ENCODE data around the gene EIF5AL1. TPM values are rescaled to one million over a fixed set of nuclear protein-coding genes. Genes with fewer than 3 reads are reported as not detected.

The EIF5AL1 gene
- total and polyA plus RNA-seq, 2 of the 8 experiments (the other 6 are each of a cell fraction or from before 2014, with no cell fraction given), result 1.7 to 2.2 TPM

GRCh38 chr10:79476645-79477044, 35.7 kb upstream of the EIF5AL1 start:
- ChIA-PET POLR2A (ENCODE audit: partially characterized antibody) (interaction anchor here (0.9 kb wide), 1 partner anchor 73 kb away, joined by 3 read pairs; no protein-coding TSS in a partner anchor), CTCF (ENCODE audit: partially characterized antibody) (interaction anchor here (0.5 to 4.1 kb wide), 12 partner anchors 8 to 523 kb away, joined by 3 to 26 read pairs (median 5); no protein-coding TSS in a partner anchor)
- Histone ChIP-seq H4K8ac (ENCODE audit: extremely low read depth, insufficient read depth, low read length) (no peak overlapping the region), H2BK15ac (ENCODE audit: low read length) (no peak overlapping the region), H4K5ac (ENCODE audit: insufficient read length, low read depth, low read length) (no peak overlapping the region), H2BK20ac (ENCODE audit: low read length) (no peak overlapping the region), H3K14ac (ENCODE audit: insufficient read length) (no peak overlapping the region), H2BK12ac (ENCODE audit: low read depth, low read length) (no peak overlapping the region), H3K4me2 (ENCODE audit: insufficient read depth in 1 of 2, low read depth in 2 of 2, low read length in 2 of 2) (no peak overlapping the region), H3K56ac (replicated peaks; ENCODE audit: insufficient read length, low read depth, low read length) (no peak overlapping the region), H3K4ac (replicated peaks; ENCODE audit: insufficient read length, low read depth, low read length) (no peak overlapping the region), H3K27ac (ENCODE audit: low read depth, low read length) (no peak overlapping the region), H2AFZ (ENCODE audit: low read length) (no peak overlapping the region), H3K23me2 (ENCODE audit: low read depth, low read length) (no peaks in the 10 kb centered on the region; the same call in 1 of the 2 replicates), H4K20me1 (replicated peaks in 1 of 2; ENCODE audit: control insufficient read depth in 1 of 2, insufficient read depth in 2 of 2, low read length in 2 of 2) (no peaks in the 10 kb centered on the region), H3K79me1 (ENCODE audit: low read depth, low read length) (no peaks in the 10 kb centered on the region), H3K18ac (ENCODE audit: extremely low read depth, low read length) (no peak overlapping the region), H2BK5ac (ENCODE audit: low read depth, low read length) (no peak overlapping the region), H3K9ac (replicated peaks in 1 of 4; ENCODE audit: extremely low read depth in 1 of 4, low read depth in 3 of 4, low read length in 3 of 4) (no peak overlapping the region), H3K27me3 (replicated peaks in 1 of 4; ENCODE audit: control insufficient read depth in 3 of 4, extremely low read depth in 1 of 4, insufficient read depth in 3 of 4, low read length in 3 of 4) (0 out of 7 replicates have a peak, but pooled peaks cover 0 to 2% (median 0%) of the 10 kb centered on the region in 4 experiments), H3K79me2 (ENCODE audit: control insufficient read depth in 1 of 2, insufficient read depth in 2 of 2, low read length in 2 of 2) (no peaks in the 10 kb centered on the region), H4K91ac (replicated peaks; ENCODE audit: insufficient read length, low read length) (no peak overlapping the region), H3K36me3 (ENCODE audit: control insufficient read depth in 2 of 4, insufficient read depth in 4 of 4, low read length in 3 of 4) (no peaks in the 10 kb centered on the region), H3K9me3 (ENCODE audit: insufficient read depth in 2 of 2, low read depth in 1 of 2, low read length in 1 of 2) (no peaks in the 10 kb centered on the region; a peak in 1 of 4 replicates), H3K23ac (ENCODE audit: insufficient read length) (no peak overlapping the region), H3K4me3 (ENCODE audit: extremely low read depth in 1 of 4, insufficient read depth in 2 of 4, low read depth in 3 of 4, low read length in 4 of 4) (no peak overlapping the region), H3K4me1 (replicated peaks in 1 of 4; ENCODE audit: control insufficient read depth in 3 of 4, insufficient read depth in 4 of 4, low read length in 3 of 4) (peaks cover 0 to 4% (median 0%) of the 10 kb centered on the region in 4 experiments; a peak in 1 of 7 replicates), H2AK5ac (ENCODE audit: low read depth, low read length) (no peak overlapping the region), H2BK120ac (replicated peaks; ENCODE audit: low read depth, low read length) (no peak overlapping the region)
- TF ChIP-seq EP300 (IDR thresholded peaks at IDR 0.05; ENCODE audit: borderline replicate concordance in 1 of 2, low read depth in 2 of 2, low read length in 2 of 2), result no peak
- TF ChIP-seq BRCA1 (IDR thresholded peaks at IDR 0.05; ENCODE audit: low read depth, low read length), result no peak
- TF ChIP-seq TEAD4 (IDR thresholded peaks at IDR 0.05; ENCODE audit: low read depth, low read length), result no peak
- no peak for TF ChIP-seq CBX8 (IDR thresholded peaks at IDR 0.05; ENCODE audit: borderline replicate concordance, low read depth, low read length)
- no peak for TF ChIP-seq HDAC2 (IDR thresholded peaks at IDR 0.05; ENCODE audit: borderline replicate concordance in 1 of 2, low read depth in 2 of 2, low read length in 2 of 2)
- TF ChIP-seq SUZ12 (IDR thresholded peaks at IDR 0.05; ENCODE audit: low read length), result no peak
- no peak for TF ChIP-seq ATF3 (IDR thresholded peaks at IDR 0.05; ENCODE audit: insufficient read depth, low read depth, low read length)
- TF ChIP-seq ZNF274 (IDR thresholded peaks at IDR 0.05; ENCODE audit: borderline replicate concordance, extremely low read depth, low read length), result no peak
- FAIRE-seq (no peak), DNase-seq (ENCODE audit: low read depth in 1 of 2, low spot score in 2 of 2) (no peak)
